ENCODE data around the gene GUCA1C.

The GUCA1C gene

GRCh38 chr3:108887777-108888176, 65.9 kb downstream of the GUCA1C start:
- no peak for TF ChIP-seq CTCF (IDR thresholded peaks at IDR 0.05; ENCODE audit: insufficient read depth, low read depth, low read length, missing control alignments)
- no peak overlapping the region for H3K4me3 ChIP-seq (ENCODE audit: low read depth, low read length)
- no peak for DNase-seq (ENCODE audit: low read depth)

- no peak for DNase-seq (ENCODE audit: low read depth)
- no peak for TF ChIP-seq CTCF (IDR thresholded peaks at IDR 0.05; ENCODE audit: insufficient read depth, low read depth, low read length, missing control alignments)
- H3K4me3 ChIP-seq (ENCODE audit: low read depth, low read length) = no peak overlapping the region
These were observed 66.6 kb downstream of the GUCA1C start for GRCh38 chr3:108887121-108887520.

GRCh38 chr3:108883373-108883772, 70.3 kb downstream of the GUCA1C start:
- no peak for TF ChIP-seq CTCF (IDR thresholded peaks at IDR 0.05; ENCODE audit: insufficient read depth, low read depth, low read length, missing control alignments)
- no peak for DNase-seq (ENCODE audit: low read depth)
- H3K4me3 ChIP-seq (ENCODE audit: low read depth, low read length) = no peak overlapping the region

- DNase-seq (ENCODE audit: low read depth) = no peak
- H3K4me3 ChIP-seq (ENCODE audit: low read depth, low read length) = no peak overlapping the region
- TF ChIP-seq CTCF (IDR thresholded peaks at IDR 0.05; ENCODE audit: insufficient read depth, low read depth, low read length, missing control alignments) = no peak
These were observed 70.9 kb downstream of the GUCA1C start for GRCh38 chr3:108882762-108883161.

- no peak for TF ChIP-seq CTCF (IDR thresholded peaks at IDR 0.05; ENCODE audit: insufficient read depth, low read depth, low read length, missing control alignments)
- no peak for DNase-seq (ENCODE audit: low read depth)
- H3K4me3 ChIP-seq (ENCODE audit: low read depth, low read length) = no peak overlapping the region
These were observed 73.8 kb downstream of the GUCA1C start for GRCh38 chr3:108879915-108880314.

- no peak for TF ChIP-seq CTCF (IDR thresholded peaks at IDR 0.05; ENCODE audit: insufficient read depth, low read depth, low read length, missing control alignments)
- DNase-seq (ENCODE audit: low read depth) = no peak
- H3K4me3 ChIP-seq (ENCODE audit: low read depth, low read length) = no peak overlapping the region
These were observed 75.8 kb downstream of the GUCA1C start for GRCh38 chr3:108877901-108878300.

GRCh38 chr3:108863799-108864135, 89.9 kb downstream of the GUCA1C start:
- DNase-seq (ENCODE audit: low read depth) = no peak
- no peak for TF ChIP-seq CTCF (IDR thresholded peaks at IDR 0.05; ENCODE audit: insufficient read depth, low read depth, low read length, missing control alignments)

More at GRCh38 chr3:108863799-108864135, 89.9 kb downstream of the GUCA1C start:
- no peak overlapping the region for H3K4me3 ChIP-seq (ENCODE audit: low read depth, low read length)

All from GM12865 (cell line).